H9 (cell line): ENCODE measurements around the gene PRR20G. TPM values are rescaled to one million over a fixed set of nuclear protein-coding genes. Genes with fewer than 3 reads are reported as not detected.

Source experiments
- DNase-seq: peaks from one replicate; pipeline ENCODE4 v3.0.0-alpha.2; 2017
- H2AFZ ChIP-seq: one replicate; pipeline ENCODE4 v1.6.1; 2013; ENCODE audit warnings: mild to moderate bottlenecking, low read length, control low read depth, moderate library complexity
- H2AK5ac ChIP-seq: 2 replicates; pipeline ENCODE4 v1.6.1; 2013; ENCODE audit warnings: low read length, control low read depth, mixed read lengths; ENCODE audit not compliant: insufficient read length
- H2BK120ac ChIP-seq: one replicate; pipeline ENCODE4 v1.6.1; 2013; ENCODE audit warnings: low read depth, mild to moderate bottlenecking, low read length, control low read depth, inconsistent platforms; ENCODE audit not compliant: poor library complexity, severe bottlenecking
- H2BK12ac ChIP-seq: 2 replicates; pipeline ENCODE4 v1.6.1; 2013; ENCODE audit warnings: low read length, control low read depth, mixed read lengths, low read depth; ENCODE audit not compliant: insufficient read length
- H2BK15ac ChIP-seq: 2 replicates; pipeline ENCODE4 v1.6.1; 2013; ENCODE audit warnings: low read depth, low read length, control low read depth
- H2BK20ac ChIP-seq: one replicate; pipeline ENCODE4 v1.6.1; 2013; ENCODE audit warnings: low read depth, mild to moderate bottlenecking, low read length, control low read depth, inconsistent platforms; ENCODE audit not compliant: poor library complexity, severe bottlenecking
- H2BK5ac ChIP-seq: 2 replicates; pipeline ENCODE4 v1.6.1; 2013; ENCODE audit warnings: low read length, control low read depth, mixed read lengths; ENCODE audit not compliant: insufficient read length
- H3K14ac ChIP-seq: 2 replicates; pipeline ENCODE4 v1.6.1; 2013; ENCODE audit warnings: low read length, control low read depth; ENCODE audit not compliant: insufficient read depth
- H3K18ac ChIP-seq: 2 replicates; pipeline ENCODE4 v1.6.1; 2013; ENCODE audit warnings: low read depth, mild to moderate bottlenecking, mixed read lengths, low read length, control low read depth; ENCODE audit not compliant: insufficient read length
- H3K23ac ChIP-seq: 2 replicates; pipeline ENCODE4 v1.6.1; 2013; ENCODE audit warnings: low read length, control low read depth, mixed read lengths, low read depth; ENCODE audit not compliant: insufficient read length
- H3K23me2 ChIP-seq: 2 replicates; pipeline ENCODE4 v1.6.1; 2013; ENCODE audit warnings: low read depth, mild to moderate bottlenecking, mixed read lengths, low read length, control low read depth; ENCODE audit not compliant: insufficient read length, poor library complexity, severe bottlenecking
- H3K27ac ChIP-seq: 2 replicates; pipeline ENCODE4 v1.5.1; 2013; ENCODE audit warnings: low read length, control low read depth, mixed read lengths, low read depth; ENCODE audit not compliant: insufficient read length
- H3K27me3 ChIP-seq: 2 replicates; pipeline ENCODE4 v1.6.1; 2013; ENCODE audit warnings: low read length, control low read depth, inconsistent platforms; ENCODE audit not compliant: insufficient read depth
- H3K4ac ChIP-seq: 2 replicates; pipeline ENCODE4 v1.6.1; 2013; ENCODE audit warnings: low read depth, mild to moderate bottlenecking, control low read depth, inconsistent platforms, low read length, moderate library complexity
- H3K4me1 ChIP-seq: 2 replicates; pipeline ENCODE4 v1.6.1; 2013; ENCODE audit warnings: low read length, control low read depth, inconsistent platforms; ENCODE audit not compliant: insufficient read depth
- H3K4me2 ChIP-seq: 2 replicates; pipeline ENCODE4 v1.6.1; 2013; ENCODE audit warnings: low read length, control low read depth, mixed read lengths; ENCODE audit not compliant: insufficient read length, insufficient read depth
- H3K56ac ChIP-seq: 2 replicates; pipeline ENCODE4 v1.6.1; 2013; ENCODE audit warnings: low read depth, mild to moderate bottlenecking, mixed read lengths, low read length, control low read depth; ENCODE audit not compliant: insufficient read length
- H3K79me1 ChIP-seq: 2 replicates; pipeline ENCODE4 v1.6.1; 2013; ENCODE audit warnings: low read depth, mild to moderate bottlenecking, moderate library complexity, low read length, control low read depth, inconsistent platforms; ENCODE audit not compliant: insufficient read depth, poor library complexity, severe bottlenecking
- H3K79me2 ChIP-seq: 2 replicates; pipeline ENCODE4 v1.6.1; 2013; ENCODE audit warnings: low read length, control low read depth, inconsistent platforms; ENCODE audit not compliant: insufficient read depth
- H3K9ac ChIP-seq: 2 replicates; pipeline ENCODE4 v1.6.1; 2013; ENCODE audit warnings: low read length, control low read depth, mixed read lengths; ENCODE audit not compliant: insufficient read length; ENCODE audit errors: extremely low read depth
- H3K9me3 ChIP-seq: one replicate; pipeline ENCODE4 v1.6.1; 2013; ENCODE audit warnings: low read depth, low read length, inconsistent platforms; ENCODE audit not compliant: control insufficient read depth
- H3T11ph ChIP-seq: one replicate; pipeline ENCODE4 v1.6.1; 2013; ENCODE audit warnings: mild to moderate bottlenecking, low read length, control low read depth, inconsistent platforms
- H4K20me1 ChIP-seq: one replicate; pipeline ENCODE4 v1.6.1; 2013; ENCODE audit not compliant: control insufficient read depth, insufficient read length, insufficient read depth
- H4K5ac ChIP-seq: 2 replicates; pipeline ENCODE4 v1.6.1; 2013; ENCODE audit warnings: low read depth, mild to moderate bottlenecking, mixed read lengths, low read length, control low read depth; ENCODE audit not compliant: insufficient read length
- H4K8ac ChIP-seq: replicated peaks from 2 replicates; pipeline ENCODE4 v1.6.1; 2013; ENCODE audit warnings: low read length, control low read depth, mixed read lengths, low read depth; ENCODE audit not compliant: insufficient read length
- H4K91ac ChIP-seq: 2 replicates; pipeline ENCODE4 v1.6.1; 2013; ENCODE audit warnings: low read depth, mild to moderate bottlenecking, moderate library complexity, mixed read lengths, low read length, control low read depth; ENCODE audit not compliant: insufficient read length
- H3K27ac Mint-ChIP-seq, 3 experiments: 2 replicates in 2 of 3; 3 replicates in 1 of 3; pipeline ENCODE4 v1.8.0; 2020 to 2021; ENCODE audit warnings: mixed read lengths in 3 of 3, mild to moderate bottlenecking in 1 of 3, moderate library complexity in 1 of 3
- H3K27me3 Mint-ChIP-seq: 2 replicates; pipeline ENCODE4 v1.8.0; 2021; ENCODE audit warnings: low read depth, mild to moderate bottlenecking, moderate library complexity, mixed read lengths
- H3K36me3 Mint-ChIP-seq, 3 experiments: 2 replicates in 2 of 3; 3 replicates in 1 of 3; pipeline ENCODE4 v1.8.0; 2020 to 2021; ENCODE audit warnings: low read depth in 3 of 3, mixed read lengths in 3 of 3; ENCODE audit not compliant: insufficient read depth in 1 of 3
- H3K4me1 Mint-ChIP-seq, 2 experiments: 2 replicates each; pipeline ENCODE4 v1.8.0; 2020; ENCODE audit warnings: mixed read lengths in 2 of 2
- H3K4me3 Mint-ChIP-seq, 2 experiments: 2 replicates in 1 of 2; 3 replicates in 1 of 2; pipeline ENCODE4 v1.8.0; 2020 to 2021; ENCODE audit warnings: mild to moderate bottlenecking in 2 of 2, mixed read lengths in 2 of 2, moderate library complexity in 1 of 2
- H3K9me3 Mint-ChIP-seq, 2 experiments: 2 replicates in 1 of 2; 3 replicates in 1 of 2; pipeline ENCODE4 v1.8.0; 2020; ENCODE audit warnings: mild to moderate bottlenecking in 2 of 2, mixed read lengths in 2 of 2, moderate library complexity in 1 of 2
- CTCF ChIP-seq: fragments of 200-600 bp; sonication (generic); conservative IDR thresholded peaks from 3 replicates; pipeline ENCODE4 v1.8.0; 2021; ENCODE audit warnings: antibody characterized with exemption, mild to moderate bottlenecking
- WGBS: extraction: QIAGEN DNeasy Blood & Tissue Kit; methylation state at CpG from one replicate; pipeline ENCODE4 v1.1.7; 2013; ENCODE audit warnings: missing lambda C conversion rate, low lambda C conversion rate, mixed read lengths; ENCODE audit not compliant: insufficient read length; ENCODE audit errors: extremely low coverage; 5-methylcytosine and 5-hydroxymethylcytosine counted together
- total RNA-seq: library from RNA; stranded (reverse); gene quantifications from 2 replicates; pipeline ENCODE4 v1.2.1, GENCODE V29; 2021

Gene PRR20G
- total RNA-seq, 1 experiment from 2014 or later: 0.35 TPM

GRCh38 chr3:127238602-127239001, 49.2 kb downstream of the PRR20G start:
- Histone ChIP-seq H2AK5ac (no peak overlapping the region), H3K4ac (no peak overlapping the region), H4K91ac (no peak overlapping the region), H3K27me3 (no peaks in the 10 kb centered on the region), H3K4me1 (no peaks in the 10 kb centered on the region), H2BK15ac (no peak overlapping the region), H4K5ac (no peak overlapping the region), H3K9me3 (no peaks in the 10 kb centered on the region), H2BK20ac (no peak overlapping the region), H3K18ac (no peak overlapping the region), H3K79me1 (no peaks in the 10 kb centered on the region), H2AFZ (no peak overlapping the region), H3K27ac (no peak overlapping the region), H2BK5ac (no peak overlapping the region), H4K8ac (no peak overlapping the region), H3K23me2 (no peaks in the 10 kb centered on the region), H3K14ac (no peak overlapping the region), H3K9ac (no peak overlapping the region), H3T11ph (no peak overlapping the region), H2BK12ac (no peak overlapping the region), H3K56ac (no peak overlapping the region), H3K79me2 (no peaks in the 10 kb centered on the region), H2BK120ac (no peak overlapping the region), H3K4me2 (no peak overlapping the region), H3K23ac (no peak overlapping the region), H4K20me1 (no peaks in the 10 kb centered on the region)
- H3K36me3 Mint-ChIP-seq: peaks cover 0 to 5% (median 2%) of the 10 kb centered on the region in 3 experiments; a peak in 4 of 7 replicates
- no peak overlapping the region for H3K27ac Mint-ChIP-seq
- WGBS: no CpG with 5 or more reads among the region's 2 CpGs
- no peak for TF ChIP-seq CTCF
- H3K4me3 Mint-ChIP-seq: no peak overlapping the region
- no peaks in the 10 kb centered on the region for H3K4me1 Mint-ChIP-seq
- H3K27me3 Mint-ChIP-seq: no peaks in the 10 kb centered on the region; the same call in 1 of the 2 replicates
- DNase-seq: no peak
- H3K9me3 Mint-ChIP-seq: peaks cover 16 to 19% of the 10 kb centered on the region in 2 experiments
